Sigmoid colon (tissue), 7 donors: ENCODE data around the gene UNC5C. TPM values are rescaled to one million over a fixed set of nuclear protein-coding genes. Genes with fewer than 3 reads are reported as not detected.
"Not testable (repeated sequence)": the region's sequence is repeated elsewhere in the genome, so short reads cannot be mapped to it uniquely, and the experiment has no call there.

Experiments
- DNase-seq: peaks from one replicate; pipeline ENCODE4 v3.0.0-alpha.2; 2019
- H3K27ac ChIP-seq, 4 donors: fragments of 200-600 bp; sonication (generic); one replicate each; pipeline ENCODE4 v1.5.1; 2016 to 2019; ENCODE audit warnings: mild to moderate bottlenecking in 1 of 4
- H3K27me3 ChIP-seq, 3 donors: fragments of 200-600 bp; sonication (generic); one replicate each; pipeline ENCODE4 v1.5.1; 2019; ENCODE audit warnings: mild to moderate bottlenecking in 1 of 3
- H3K36me3 ChIP-seq, 4 donors: fragments of 200-600 bp; sonication (generic); one replicate each; pipeline ENCODE4 v1.5.1; 2016 to 2019
- H3K4me1 ChIP-seq, 4 donors: fragments of 200-600 bp; sonication (generic); one replicate each; pipeline ENCODE4 v1.5.1; 2017 to 2019
- H3K4me3 ChIP-seq, 4 donors: fragments of 200-600 bp; sonication (generic); one replicate each; pipeline ENCODE4 v1.5.1; 2017 to 2019; ENCODE audit warnings: mild to moderate bottlenecking in 2 of 4, moderate library complexity in 1 of 4
- H3K9me3 ChIP-seq, 4 donors: fragments of 200-600 bp in 3 of 4; sonication (generic) in 3 of 4; one replicate each; pipeline versions ENCODE4 v1.5.1 to v1.6.1; 2013 to 2019
- EP300 ChIP-seq, 4 donors: sonication (generic); formaldehyde crosslinking; IDR thresholded peaks; one replicate each; pipeline ENCODE4 v1.6.1; 2017; ENCODE audit warnings: antibody characterized with exemption in 4 of 4
- POLR2A ChIP-seq, 2 donors: fragments of 450-650 bp; IDR thresholded peaks; one replicate each; pipeline ENCODE4 v1.6.1; 2016; ENCODE audit warnings: antibody characterized with exemption in 2 of 2, mild to moderate bottlenecking in 2 of 2, moderate library complexity in 2 of 2
- POLR2AphosphoS5 ChIP-seq, 4 donors: sonication (generic); formaldehyde crosslinking; IDR thresholded peaks; one replicate each; pipeline ENCODE4 v1.6.1; 2017; ENCODE audit warnings: antibody characterized with exemption in 4 of 4
- WGBS, 2 donors: extraction: QIAGEN DNeasy Blood & Tissue Kit; methylation state at CpG; one replicate each; pipeline ENCODE4 v1.1.7; 2013; 5-methylcytosine and 5-hydroxymethylcytosine counted together
- intact Hi-C: fragments of 100-400 bp; cut with DNase I; formaldehyde crosslinking; loops from one replicate; pipeline ENCODE4 v1.15.1; 2023
- polyA plus RNA-seq, 3 donors: library from polyadenylated mRNA; stranded (reverse); fragments of 200-250 nt; gene quantifications; one replicate each; pipeline ENCODE4 v1.2.3, GENCODE V29; 2013
- total RNA-seq, 4 donors: library from RNA; depleted of rRNA; stranded (reverse); fragments of >200 nt; gene quantifications; one replicate each; pipeline ENCODE4 v1.1.0, GENCODE V29; 2016
- TF ChIP-seq, protein P1 (sequence below), 4 experiments: fragments of 450-650 bp in 3 of 4; fragments of 200-600 bp in 1 of 4; IDR thresholded peaks; one replicate each; pipeline ENCODE4 v1.5.1; 2016 to 2019; ENCODE audit warnings: antibody characterized with exemption in 4 of 4, mild to moderate bottlenecking in 3 of 4, moderate library complexity in 2 of 4
- donor health status: healthy with polysubstance abuse.
- donor health status: Bipolar disorder and iron deficiency.
- donor health status: healthy.

Gene UNC5C
- total and polyA plus RNA-seq, 7 donors, result 0.60 to 3.1 (median 1.4) TPM

DNA sequence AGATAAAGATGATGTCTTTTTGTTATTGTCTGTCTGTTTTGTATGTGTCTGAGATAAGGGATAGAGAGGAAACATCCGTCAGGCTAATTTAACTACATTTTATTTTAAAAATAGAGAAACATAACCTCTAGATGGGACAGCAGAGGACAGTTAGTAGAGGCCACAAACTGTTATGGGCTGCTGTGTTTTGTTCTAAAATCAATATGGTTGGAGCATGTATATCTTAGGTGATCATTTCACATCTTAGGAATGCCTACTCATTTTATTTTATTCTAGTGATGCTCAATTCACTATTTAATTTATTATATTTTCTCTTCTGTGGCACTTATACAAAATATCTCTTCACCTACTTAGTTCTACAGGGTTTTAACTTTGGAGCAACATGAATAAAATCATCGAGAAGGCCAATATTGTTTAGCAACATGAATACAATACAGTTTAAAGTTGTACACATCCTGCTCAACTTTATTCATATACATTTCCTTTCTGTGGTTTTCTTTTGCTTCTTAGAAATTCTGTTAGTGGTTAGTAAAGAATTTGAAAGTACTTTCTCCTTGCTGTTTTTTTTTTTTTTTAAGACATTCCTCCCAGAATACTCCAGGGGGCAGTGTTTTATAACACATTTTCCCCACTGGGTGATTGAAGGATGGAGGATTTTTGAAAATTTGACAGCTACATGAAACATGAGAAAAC is 392.9 kb downstream of the UNC5C start:
- Histone ChIP-seq H3K27me3 (no peaks in the 10 kb centered on the region), H3K4me1 (no peaks in the 10 kb centered on the region), H3K27ac (no peak overlapping the region), H3K4me3 (no peak overlapping the region), H3K36me3 (no peaks in the 10 kb centered on the region), H3K9me3 (no peaks in the 10 kb centered on the region)
- no peak for DNase-seq
- WGBS, 2 donors, result 59 to 80% methylated on average over 2 of the region's 2 CpGs
- intact Hi-C loops, result no loop called here
- TF ChIP-seq, protein P1, sequence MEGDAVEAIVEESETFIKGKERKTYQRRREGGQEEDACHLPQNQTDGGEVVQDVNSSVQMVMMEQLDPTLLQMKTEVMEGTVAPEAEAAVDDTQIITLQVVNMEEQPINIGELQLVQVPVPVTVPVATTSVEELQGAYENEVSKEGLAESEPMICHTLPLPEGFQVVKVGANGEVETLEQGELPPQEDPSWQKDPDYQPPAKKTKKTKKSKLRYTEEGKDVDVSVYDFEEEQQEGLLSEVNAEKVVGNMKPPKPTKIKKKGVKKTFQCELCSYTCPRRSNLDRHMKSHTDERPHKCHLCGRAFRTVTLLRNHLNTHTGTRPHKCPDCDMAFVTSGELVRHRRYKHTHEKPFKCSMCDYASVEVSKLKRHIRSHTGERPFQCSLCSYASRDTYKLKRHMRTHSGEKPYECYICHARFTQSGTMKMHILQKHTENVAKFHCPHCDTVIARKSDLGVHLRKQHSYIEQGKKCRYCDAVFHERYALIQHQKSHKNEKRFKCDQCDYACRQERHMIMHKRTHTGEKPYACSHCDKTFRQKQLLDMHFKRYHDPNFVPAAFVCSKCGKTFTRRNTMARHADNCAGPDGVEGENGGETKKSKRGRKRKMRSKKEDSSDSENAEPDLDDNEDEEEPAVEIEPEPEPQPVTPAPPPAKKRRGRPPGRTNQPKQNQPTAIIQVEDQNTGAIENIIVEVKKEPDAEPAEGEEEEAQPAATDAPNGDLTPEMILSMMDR (IDR thresholded peaks at IDR 0.05), result peak in 1 of 4 experiments; percentile 20
- no peak for TF ChIP-seq POLR2A (IDR thresholded peaks at IDR 0.05)

DNA sequence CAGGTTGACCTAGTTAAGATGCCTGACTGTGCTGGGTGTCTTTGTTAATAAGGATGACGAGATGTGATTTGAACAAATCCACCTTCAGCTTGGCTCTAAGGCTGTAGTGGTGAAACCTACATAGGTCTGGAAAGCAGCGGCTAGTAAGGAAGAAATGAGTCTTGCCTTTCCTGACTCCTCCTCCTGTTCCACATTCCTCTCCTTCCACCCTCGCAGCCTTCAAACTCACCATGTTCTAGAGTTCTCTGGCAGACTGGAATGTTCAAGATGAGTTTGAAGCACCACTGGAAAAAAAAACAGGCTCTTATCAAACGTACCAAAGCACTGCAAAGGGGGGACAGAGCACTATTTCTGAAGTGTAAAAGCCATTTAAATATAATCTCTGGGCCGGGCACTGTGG is 395.6 kb downstream of the UNC5C start:
- H3K36me3 ChIP-seq, result no peaks in the 10 kb centered on the region
- no peaks in the 10 kb centered on the region for H3K27me3 ChIP-seq
- no peak overlapping the region for H3K27ac ChIP-seq
- no peaks in the 10 kb centered on the region for H3K4me1 ChIP-seq
- intact Hi-C loops, result no loop called here
- 75 to 85% methylated on average over 5 of the region's 5 CpGs for WGBS, 2 donors
- H3K9me3 ChIP-seq, result no peaks in the 10 kb centered on the region
- no peak for DNase-seq
- TF ChIP-seq EP300 (IDR thresholded peaks at IDR 0.05) (no peak), POLR2AphosphoS5 (IDR thresholded peaks at IDR 0.05) (no peak), POLR2A (IDR thresholded peaks at IDR 0.05) (no peak)
- TF ChIP-seq, protein P1 (IDR thresholded peaks at IDR 0.05), result no peak
- H3K4me3 ChIP-seq, result no peak overlapping the region

- no peak overlapping the region for H3K27ac ChIP-seq
- TF ChIP-seq, protein P1 (IDR thresholded peaks at IDR 0.05), result no peak
- TF ChIP-seq EP300 (IDR thresholded peaks at IDR 0.05) (no peak), POLR2AphosphoS5 (IDR thresholded peaks at IDR 0.05) (no peak), POLR2A (IDR thresholded peaks at IDR 0.05) (no peak)
- H3K36me3 ChIP-seq, result no peaks in the 10 kb centered on the region
- no peaks in the 10 kb centered on the region for H3K27me3 ChIP-seq
- intact Hi-C loops, result no loop called here
- no peak overlapping the region for H3K4me3 ChIP-seq
- no peaks in the 10 kb centered on the region for H3K4me1 ChIP-seq
- WGBS, 2 donors, result 95% methylated on average over 3 of the region's 3 CpGs
- no peak for DNase-seq
- H3K9me3 ChIP-seq, result no peaks in the 10 kb centered on the region
Measured at GRCh38 chr4:95151255-95151654, 397.5 kb downstream of the UNC5C start.

DNA sequence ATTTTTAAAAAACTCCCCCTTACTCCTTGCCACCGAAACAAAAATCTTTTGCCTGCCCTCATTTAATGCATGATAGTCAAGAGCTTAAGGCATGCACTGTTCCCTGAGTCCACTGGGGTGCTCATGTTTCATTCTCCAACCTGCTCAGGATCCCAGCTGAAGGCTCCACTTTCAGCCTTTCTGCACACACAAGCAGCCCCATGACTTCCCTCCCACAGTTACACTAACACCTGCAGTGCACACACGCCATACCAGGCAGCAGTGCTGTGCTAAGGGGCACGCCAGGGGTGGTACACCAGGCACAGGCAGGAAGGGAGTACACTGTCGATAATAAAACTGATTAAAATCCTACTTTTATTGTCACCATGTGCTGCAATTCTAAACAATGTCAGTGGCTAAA is 405.8 kb downstream of the UNC5C start:
- intact Hi-C loops, result no loop called here
- TF ChIP-seq, protein P1 (IDR thresholded peaks at IDR 0.05), result no peak
- TF ChIP-seq POLR2A (IDR thresholded peaks at IDR 0.05) (no peak), EP300 (IDR thresholded peaks at IDR 0.05) (no peak), POLR2AphosphoS5 (IDR thresholded peaks at IDR 0.05) (no peak)
- WGBS, 2 donors, result 41 to 62% methylated on average over 4 of the region's 4 CpGs
- H3K9me3 ChIP-seq, result peaks cover 0 to 4% (median 0%) of the 10 kb centered on the region in 4 donors
- no peaks in the 10 kb centered on the region for H3K4me1 ChIP-seq
- H3K27me3 ChIP-seq, result no peaks in the 10 kb centered on the region
- H3K36me3 ChIP-seq, result no peaks in the 10 kb centered on the region
- no peak for DNase-seq
- H3K27ac ChIP-seq, result no peak overlapping the region
- H3K4me3 ChIP-seq, result no peak overlapping the region

DNA sequence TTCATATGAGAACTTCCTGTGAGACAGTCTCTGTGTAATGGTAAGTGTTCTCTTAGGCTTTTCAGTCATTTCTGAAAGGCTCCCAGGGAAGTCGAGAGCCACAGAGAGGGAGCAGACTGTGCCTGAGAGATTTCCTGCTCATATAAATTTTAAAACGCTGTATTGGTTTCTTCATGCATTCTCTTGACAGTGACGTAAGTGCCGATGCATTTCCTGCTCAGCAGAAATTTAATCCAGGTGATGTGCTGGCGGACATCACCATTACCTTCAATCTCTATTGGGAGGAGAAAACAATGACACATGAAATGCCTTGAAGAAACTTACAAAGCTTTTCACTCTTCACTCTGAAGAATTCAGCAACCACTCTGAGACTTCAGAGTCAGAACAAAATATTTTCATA is 407.4 kb downstream of the UNC5C start:
- TF ChIP-seq, protein P1 (IDR thresholded peaks at IDR 0.05), result no peak
- no peak for TF ChIP-seq EP300 (IDR thresholded peaks at IDR 0.05)
- no peak for TF ChIP-seq POLR2AphosphoS5 (IDR thresholded peaks at IDR 0.05)
- no peak for TF ChIP-seq POLR2A (IDR thresholded peaks at IDR 0.05)

GRCh38 chr4:95139424-95139823 is 409.3 kb downstream of the UNC5C start:
- H3K4me1 ChIP-seq, H3K27ac ChIP-seq, H3K36me3 ChIP-seq, intact Hi-C loops, DNase-seq, H3K27me3 ChIP-seq, H3K4me3 ChIP-seq, H3K9me3 ChIP-seq: not testable (repeated sequence)
- 71 to 86% methylated on average over 14 of the region's 14 CpGs for WGBS, 2 donors

More for the DNA sequence above, 407.4 kb downstream of the UNC5C start:
- Histone ChIP-seq H3K27me3 (no peaks in the 10 kb centered on the region), H3K4me3 (no peak overlapping the region), H3K4me1 (no peaks in the 10 kb centered on the region), H3K36me3 (no peaks in the 10 kb centered on the region), H3K27ac (no peak overlapping the region), H3K9me3 (peaks cover 0 to 4% (median 0%) of the 10 kb centered on the region in 4 donors)
- WGBS, 2 donors, result 82 to 89% methylated on average over 5 of the region's 5 CpGs
- intact Hi-C loops, result no loop called here
- DNase-seq, result no peak

DNA sequence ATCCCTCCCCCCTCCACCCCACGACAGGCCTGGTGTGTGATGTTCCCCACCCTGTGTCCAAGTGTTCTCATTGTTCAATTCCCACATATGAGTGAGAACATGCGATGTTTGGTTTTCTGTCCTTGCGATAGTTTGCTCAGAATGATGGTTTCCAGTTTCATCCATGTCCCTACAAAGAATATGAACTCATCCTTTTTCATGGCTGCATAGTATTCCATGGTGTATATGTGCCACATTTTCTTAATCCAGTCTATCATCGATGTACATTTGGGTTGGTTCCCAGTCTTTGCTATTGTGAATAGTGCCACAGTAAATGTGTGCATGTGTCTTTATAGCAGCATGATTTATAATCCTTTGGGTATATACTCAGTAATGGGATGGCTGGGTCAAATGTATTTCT is 414.8 kb downstream of the UNC5C start:
- H3K4me3 ChIP-seq, H3K27me3 ChIP-seq: not testable (repeated sequence)
- WGBS, 2 donors, result 97 to 98% methylated on average over 4 of the region's 4 CpGs

More for the DNA sequence above, 414.8 kb downstream of the UNC5C start:
- H3K27ac ChIP-seq, H3K4me1 ChIP-seq, DNase-seq, H3K36me3 ChIP-seq, H3K9me3 ChIP-seq, intact Hi-C loops: not testable (repeated sequence)
